Measurements from ENCODE around the gene TH.
"Not testable (repeated sequence)": the region's sequence is repeated elsewhere in the genome, so short reads cannot be mapped to it uniquely, and the experiment has no call there.

TH gene

GRCh38 chr11:2127482-2128129 lies 44.0 kb downstream of the TH start:
- no peak for DNase-seq (ENCODE audit: low spot score)
- TF ChIP-seq, protein P1, sequence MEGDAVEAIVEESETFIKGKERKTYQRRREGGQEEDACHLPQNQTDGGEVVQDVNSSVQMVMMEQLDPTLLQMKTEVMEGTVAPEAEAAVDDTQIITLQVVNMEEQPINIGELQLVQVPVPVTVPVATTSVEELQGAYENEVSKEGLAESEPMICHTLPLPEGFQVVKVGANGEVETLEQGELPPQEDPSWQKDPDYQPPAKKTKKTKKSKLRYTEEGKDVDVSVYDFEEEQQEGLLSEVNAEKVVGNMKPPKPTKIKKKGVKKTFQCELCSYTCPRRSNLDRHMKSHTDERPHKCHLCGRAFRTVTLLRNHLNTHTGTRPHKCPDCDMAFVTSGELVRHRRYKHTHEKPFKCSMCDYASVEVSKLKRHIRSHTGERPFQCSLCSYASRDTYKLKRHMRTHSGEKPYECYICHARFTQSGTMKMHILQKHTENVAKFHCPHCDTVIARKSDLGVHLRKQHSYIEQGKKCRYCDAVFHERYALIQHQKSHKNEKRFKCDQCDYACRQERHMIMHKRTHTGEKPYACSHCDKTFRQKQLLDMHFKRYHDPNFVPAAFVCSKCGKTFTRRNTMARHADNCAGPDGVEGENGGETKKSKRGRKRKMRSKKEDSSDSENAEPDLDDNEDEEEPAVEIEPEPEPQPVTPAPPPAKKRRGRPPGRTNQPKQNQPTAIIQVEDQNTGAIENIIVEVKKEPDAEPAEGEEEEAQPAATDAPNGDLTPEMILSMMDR (IDR thresholded peaks at IDR 0.05; ENCODE audit: borderline replicate concordance, control extremely low read depth, extremely low read depth, insufficient read depth, missing control alignments): no peak
- in situ Hi-C loops (cut with MboI; ENCODE audit: low sequenced_read_pairs, unreplicated experiment): no loop called here

DNA sequence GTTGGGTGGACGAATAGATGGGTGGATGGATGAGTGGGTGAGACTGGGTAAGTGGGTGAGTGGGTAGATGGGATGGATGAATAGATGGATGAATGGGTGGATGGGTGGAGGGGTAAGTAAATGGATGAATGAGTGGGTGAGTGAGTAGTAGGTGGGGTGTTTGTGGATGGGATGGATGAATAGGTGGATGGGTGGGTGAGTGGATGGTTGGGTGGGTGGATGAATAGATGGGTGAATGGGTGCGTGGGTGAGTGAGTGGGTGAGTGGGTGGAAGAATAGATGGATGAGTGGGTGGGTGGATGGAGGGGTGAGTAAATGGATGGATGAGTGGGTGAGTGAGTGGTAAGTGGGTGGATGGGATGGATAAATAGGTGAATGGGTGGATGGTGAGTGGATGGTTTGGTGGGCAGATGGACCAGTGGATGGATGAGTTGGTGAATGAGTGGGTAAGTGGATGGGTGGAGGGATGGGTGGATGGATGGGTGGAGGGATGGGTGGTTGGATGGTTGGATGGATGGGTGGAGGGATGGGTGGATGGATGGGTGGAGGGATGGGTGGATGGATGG lies 45.0 kb downstream of the TH start:
- DNase-seq (ENCODE audit: low spot score): no peak
- in situ Hi-C loops (cut with MboI; ENCODE audit: low sequenced_read_pairs, unreplicated experiment): no loop called here
- TF ChIP-seq, protein P1 (IDR thresholded peaks at IDR 0.05; ENCODE audit: borderline replicate concordance, control extremely low read depth, extremely low read depth, insufficient read depth, missing control alignments): no peak

DNA sequence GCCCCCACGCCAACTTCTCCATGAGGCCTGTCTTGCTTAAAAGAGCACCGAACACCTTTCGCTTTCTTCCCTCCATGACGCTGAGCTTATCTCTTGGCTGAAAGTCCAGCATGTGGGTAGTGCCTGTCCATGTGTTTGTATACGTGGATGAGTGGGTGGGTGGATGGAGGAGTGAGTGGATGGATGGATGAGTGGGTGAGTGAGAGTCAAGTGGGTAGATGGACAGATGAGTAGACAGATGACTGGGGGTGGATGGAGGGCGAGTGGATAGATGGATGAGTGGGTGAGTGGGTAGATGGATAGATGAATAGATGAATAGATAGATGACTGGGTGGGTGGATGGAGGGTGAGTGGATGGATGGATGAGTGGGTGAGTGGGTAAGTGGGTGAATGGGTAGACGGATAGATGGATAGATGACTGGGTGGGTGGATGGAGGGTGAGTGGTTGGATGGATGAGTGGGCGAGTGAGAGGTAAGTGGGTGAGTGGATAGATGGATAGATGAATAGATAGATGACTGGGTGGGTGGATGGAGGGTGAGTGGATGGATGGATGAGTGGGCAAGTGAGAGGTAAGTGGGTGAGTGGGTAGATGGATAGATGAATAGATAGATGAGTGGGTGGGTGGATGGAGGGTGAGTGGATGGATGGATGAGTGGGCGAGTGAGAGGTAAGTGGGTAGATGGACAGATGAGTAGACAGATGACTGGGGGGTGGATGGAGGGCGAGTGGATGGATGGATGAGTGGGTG lies 46.7 kb downstream of the TH start:
- in situ Hi-C loops (cut with MboI; ENCODE audit: low sequenced_read_pairs, unreplicated experiment); DNase-seq (ENCODE audit: low spot score): not testable (repeated sequence)

- DNase-seq (ENCODE audit: low spot score): no peak
- TF ChIP-seq, protein P1 (IDR thresholded peaks at IDR 0.05; ENCODE audit: borderline replicate concordance, control extremely low read depth, extremely low read depth, insufficient read depth, missing control alignments): no peak
- in situ Hi-C loops (cut with MboI; ENCODE audit: low sequenced_read_pairs, unreplicated experiment): no loop called here
Measured at GRCh38 chr11:2123628-2123960, 48.0 kb downstream of the TH start.

DNA sequence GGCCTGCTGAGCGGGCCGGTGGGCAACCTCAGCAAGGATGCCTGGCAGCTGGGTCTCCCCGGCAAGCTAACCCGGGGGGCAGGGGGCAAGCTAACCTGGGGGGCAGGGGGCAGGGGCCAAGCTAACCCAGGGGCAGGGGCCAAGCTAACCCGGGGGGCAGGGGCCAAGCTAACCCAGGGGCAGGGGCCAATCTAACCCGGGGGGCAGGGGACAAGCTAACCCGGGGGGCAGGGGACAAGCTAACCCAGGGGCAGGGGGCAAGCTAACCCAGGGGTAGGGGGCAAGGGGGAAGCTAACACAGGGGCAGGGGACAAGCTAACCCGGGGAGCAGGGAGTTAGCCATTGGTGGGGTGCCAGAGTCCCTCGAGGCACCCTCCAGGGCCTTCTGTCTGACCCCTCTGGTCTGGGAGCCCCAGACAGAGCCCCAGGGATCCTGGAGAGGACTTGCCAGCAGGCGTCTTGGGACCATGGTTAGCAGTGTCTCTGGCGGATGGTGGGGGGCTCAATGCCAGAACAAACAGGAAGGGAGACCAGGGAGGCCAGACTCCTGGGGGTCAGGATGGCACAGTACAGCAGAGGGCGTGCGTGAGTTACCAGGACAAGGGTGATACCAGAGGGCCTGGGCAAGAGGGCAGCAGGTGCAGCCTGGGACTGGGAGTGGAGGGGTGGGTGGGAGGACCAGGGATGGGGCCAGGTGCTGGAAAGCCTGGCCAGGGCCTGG lies 48.5 kb downstream of the TH start:
- no peak for DNase-seq (ENCODE audit: low spot score)
- TF ChIP-seq, protein P1 (IDR thresholded peaks at IDR 0.05; ENCODE audit: borderline replicate concordance, control extremely low read depth, extremely low read depth, insufficient read depth, missing control alignments): no peak
- in situ Hi-C loops (cut with MboI; ENCODE audit: low sequenced_read_pairs, unreplicated experiment): no loop called here

GRCh38 chr11:2122222-2122906 lies 49.3 kb downstream of the TH start:
- TF ChIP-seq, protein P1 (IDR thresholded peaks at IDR 0.05; ENCODE audit: borderline replicate concordance, control extremely low read depth, extremely low read depth, insufficient read depth, missing control alignments): no peak
- in situ Hi-C loops (cut with MboI; ENCODE audit: low sequenced_read_pairs, unreplicated experiment): no loop called here
- DNase-seq (ENCODE audit: low spot score): no peak
